ENCODE results near the gene NCAM1.

Gene NCAM1

GRCh38 chr11:113201054-113201818 lies 240.0 kb downstream of the NCAM1 start:
- H3K27ac ChIP-seq, result no peak overlapping the region
- no peak overlapping the region for H2AFZ ChIP-seq
- no peak overlapping the region for H3K9ac ChIP-seq
- no peaks in the 10 kb centered on the region for H3K4me1 ChIP-seq
- H3K36me3 ChIP-seq (ENCODE audit: control insufficient read depth, insufficient read depth, low read length), result no peaks in the 10 kb centered on the region
- H3K4me2 ChIP-seq (ENCODE audit: low read length), result no peak overlapping the region
- TF ChIP-seq CTCF (IDR thresholded peaks at IDR 0.05), result no peak
- no peaks in the 10 kb centered on the region for H3K9me3 ChIP-seq (ENCODE audit: control insufficient read depth, low read length)
- no peak overlapping the region for H3K4me3 ChIP-seq (ENCODE audit: low read depth, low read length)
- H3K79me2 ChIP-seq, result no peaks in the 10 kb centered on the region
- H3K27me3 ChIP-seq (ENCODE audit: control insufficient read depth, insufficient read depth, low read length), result no peaks in the 10 kb centered on the region

GRCh38 chr11:113202431-113202830 lies 241.2 kb downstream of the NCAM1 start:
- Histone ChIP-seq H3K9me3 (ENCODE audit: control insufficient read depth, low read length) (no peaks in the 10 kb centered on the region), H3K4me3 (ENCODE audit: low read depth, low read length) (no peak overlapping the region)
- TF ChIP-seq CTCF (IDR thresholded peaks at IDR 0.05), result no peak

GRCh38 chr11:113203141-113203753 lies 242.0 kb downstream of the NCAM1 start:
- Histone ChIP-seq H3K79me2 (no peaks in the 10 kb centered on the region), H3K4me1 (no peaks in the 10 kb centered on the region), H3K27ac (no peak overlapping the region), H3K9me3 (ENCODE audit: control insufficient read depth, low read length) (no peaks in the 10 kb centered on the region), H3K4me3 (ENCODE audit: low read depth, low read length) (no peak overlapping the region), H2AFZ (no peak overlapping the region), H3K36me3 (ENCODE audit: control insufficient read depth, insufficient read depth, low read length) (no peaks in the 10 kb centered on the region), H3K27me3 (ENCODE audit: control insufficient read depth, insufficient read depth, low read length) (no peaks in the 10 kb centered on the region), H3K4me2 (ENCODE audit: low read length) (no peak overlapping the region), H3K9ac (no peak overlapping the region)
- TF ChIP-seq CTCF (IDR thresholded peaks at IDR 0.05), result no peak

More at GRCh38 chr11:113202431-113202830, 241.2 kb downstream of the NCAM1 start:
- Histone ChIP-seq H3K79me2 (no peaks in the 10 kb centered on the region), H3K27me3 (ENCODE audit: control insufficient read depth, insufficient read depth, low read length) (no peaks in the 10 kb centered on the region), H2AFZ (no peak overlapping the region), H3K4me2 (ENCODE audit: low read length) (no peak overlapping the region), H3K9ac (no peak overlapping the region), H3K27ac (no peak overlapping the region), H3K36me3 (ENCODE audit: control insufficient read depth, insufficient read depth, low read length) (no peaks in the 10 kb centered on the region), H3K4me1 (no peaks in the 10 kb centered on the region)

DNA sequence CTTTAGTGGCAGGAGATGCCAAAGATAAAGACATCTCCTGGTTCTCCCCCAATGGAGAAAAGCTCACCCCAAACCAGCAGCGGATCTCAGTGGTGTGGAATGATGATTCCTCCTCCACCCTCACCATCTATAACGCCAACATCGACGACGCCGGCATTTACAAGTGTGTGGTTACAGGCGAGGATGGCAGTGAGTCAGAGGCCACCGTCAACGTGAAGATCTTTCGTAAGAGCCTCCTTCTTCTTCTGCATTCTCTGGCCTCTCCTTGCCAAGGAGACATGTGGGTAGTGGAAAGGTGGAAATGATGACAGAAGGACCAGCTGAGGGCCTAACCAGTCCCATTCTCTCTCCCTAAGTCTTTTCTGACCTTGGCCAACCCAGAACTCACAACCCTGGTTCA lies 243.1 kb downstream of the NCAM1 start:
- Histone ChIP-seq H3K9me3 (ENCODE audit: control insufficient read depth, low read length) (no peaks in the 10 kb centered on the region), H3K4me2 (ENCODE audit: low read length) (no peak overlapping the region), H3K4me3 (ENCODE audit: low read depth, low read length) (no peak overlapping the region), H3K4me1 (no peaks in the 10 kb centered on the region), H3K27me3 (ENCODE audit: control insufficient read depth, insufficient read depth, low read length) (no peaks in the 10 kb centered on the region), H3K36me3 (ENCODE audit: control insufficient read depth, insufficient read depth, low read length) (no peaks in the 10 kb centered on the region), H3K79me2 (no peaks in the 10 kb centered on the region), H3K27ac (no peak overlapping the region), H3K9ac (no peak overlapping the region), H2AFZ (no peak overlapping the region)
- no peak for TF ChIP-seq CTCF (IDR thresholded peaks at IDR 0.05)
